Measurements from ENCODE around the gene ATP5MG. TPM values are rescaled to one million over a fixed set of nuclear protein-coding genes. Genes with fewer than 3 reads are reported as not detected.

Gene ATP5MG, protein sequence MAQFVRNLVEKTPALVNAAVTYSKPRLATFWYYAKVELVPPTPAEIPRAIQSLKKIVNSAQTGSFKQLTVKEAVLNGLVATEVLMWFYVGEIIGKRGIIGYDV
- total RNA-seq: 100 to 1,000 TPM; 214 to 283 TPM
- polyA plus RNA-seq (2013, experiment 1 of 2): 189 TPM
- 171 TPM for polyA plus RNA-seq (2013, experiment 2 of 2)
- long read RNA-seq, experiment 1, transcript ATP5MG-203 (2 exons, 1,582 nt): minor isoform, 6 of 203 reads
- long read RNA-seq, experiment 1, transcript ATP5MG-201 (3 exons, 1,577 nt): major isoform, 191 of 203 reads
- long read RNA-seq, experiment 1, partial matches to known transcripts: 1 of 203 reads
- long read RNA-seq, experiment 1, other reads (novel, unspliced or antisense): 1 of 203 reads
- long read RNA-seq, experiment 2, transcript ATP5MG-201 (3 exons, 1,577 nt): major isoform, 221 of 223 reads
- long read RNA-seq, experiment 2, partial matches to known transcripts: 0 of 223 reads
- long read RNA-seq, experiment 2, other reads (novel, unspliced or antisense): 0 of 223 reads
- long read RNA-seq, experiment 3, transcript ATP5MG-201 (3 exons, 1,577 nt): major isoform, 123 of 124 reads
- long read RNA-seq, experiment 3, partial matches to known transcripts: 0 of 124 reads
- long read RNA-seq, experiment 3, other reads (novel, unspliced or antisense): 0 of 124 reads
- long read RNA-seq, experiment 4, transcript ATP5MG-201 (3 exons, 1,577 nt): major isoform, 60 of 61 reads
- long read RNA-seq, experiment 4, partial matches to known transcripts: 0 of 61 reads
- long read RNA-seq, experiment 4, other reads (novel, unspliced or antisense): 0 of 61 reads

DNA sequence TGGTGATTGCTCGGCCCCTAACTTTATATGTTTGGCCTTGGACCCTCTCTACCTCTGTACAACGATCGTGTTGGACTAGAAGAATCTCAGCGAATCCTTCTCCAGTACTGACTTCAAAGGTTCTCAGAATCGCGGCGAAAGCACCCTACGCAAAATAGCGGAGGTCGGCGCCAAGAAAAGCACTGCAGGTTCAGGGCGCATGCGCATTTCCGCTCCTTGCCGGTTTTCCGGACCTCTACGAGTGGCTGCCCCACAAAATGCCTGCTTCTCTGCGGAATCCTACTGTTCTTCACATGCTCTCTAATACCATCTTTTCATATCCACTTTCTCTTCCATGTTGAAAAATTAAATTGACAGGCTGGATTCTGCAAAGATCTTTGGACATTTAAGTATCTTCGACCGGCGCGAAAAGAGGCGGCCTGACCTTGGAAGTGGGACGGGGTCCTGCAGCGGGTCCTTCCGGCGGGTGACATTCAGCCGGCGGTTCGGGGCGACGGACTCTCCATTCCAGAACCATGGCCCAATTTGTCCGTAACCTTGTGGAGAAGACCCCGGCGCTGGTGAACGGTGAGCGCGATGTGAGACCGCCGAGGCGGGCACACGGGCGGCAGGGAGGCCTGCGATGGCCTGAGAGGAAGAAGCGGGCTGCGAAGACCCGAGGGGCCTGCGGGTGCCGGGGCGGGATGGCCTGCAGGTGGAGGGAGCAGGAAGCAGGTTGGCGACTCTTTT is at the start of gene ATP5MG:
ATP5MG (plus strand) TSS at position 456 of the 729 bp plus-strand sequence; CDS start at position 516, 60 bp downstream.
- peak within 1 kb of the TSS; percentile 88 for H3K9ac ChIP-seq (ENCODE audit: extremely low read depth, low read length, poor library complexity, severe bottlenecking)
- Mint-ChIP-seq H3K4me1 (peaks cover 22% of the 10 kb centered on the region), H3K27me3 (ENCODE audit: insufficient read depth) (no peaks in the 10 kb centered on the region), H3K36me3 (ENCODE audit: low read depth) (peaks cover 8% of the 10 kb centered on the region), H3K9me3 (no peaks in the 10 kb centered on the region), H3K27ac (peak within 1 kb of the TSS; percentile 99), H3K4me3 (peak within 1 kb of the TSS; percentile 91)
- peak within 1 kb of the TSS; percentile 96 for H3K27ac ChIP-seq (ENCODE audit: low read depth, low read length)
- H3K4me3 ChIP-seq (ENCODE audit: low read length): peak within 1 kb of the TSS; percentile 100
- TF ChIP-seq, protein P1, sequence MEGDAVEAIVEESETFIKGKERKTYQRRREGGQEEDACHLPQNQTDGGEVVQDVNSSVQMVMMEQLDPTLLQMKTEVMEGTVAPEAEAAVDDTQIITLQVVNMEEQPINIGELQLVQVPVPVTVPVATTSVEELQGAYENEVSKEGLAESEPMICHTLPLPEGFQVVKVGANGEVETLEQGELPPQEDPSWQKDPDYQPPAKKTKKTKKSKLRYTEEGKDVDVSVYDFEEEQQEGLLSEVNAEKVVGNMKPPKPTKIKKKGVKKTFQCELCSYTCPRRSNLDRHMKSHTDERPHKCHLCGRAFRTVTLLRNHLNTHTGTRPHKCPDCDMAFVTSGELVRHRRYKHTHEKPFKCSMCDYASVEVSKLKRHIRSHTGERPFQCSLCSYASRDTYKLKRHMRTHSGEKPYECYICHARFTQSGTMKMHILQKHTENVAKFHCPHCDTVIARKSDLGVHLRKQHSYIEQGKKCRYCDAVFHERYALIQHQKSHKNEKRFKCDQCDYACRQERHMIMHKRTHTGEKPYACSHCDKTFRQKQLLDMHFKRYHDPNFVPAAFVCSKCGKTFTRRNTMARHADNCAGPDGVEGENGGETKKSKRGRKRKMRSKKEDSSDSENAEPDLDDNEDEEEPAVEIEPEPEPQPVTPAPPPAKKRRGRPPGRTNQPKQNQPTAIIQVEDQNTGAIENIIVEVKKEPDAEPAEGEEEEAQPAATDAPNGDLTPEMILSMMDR (conservative IDR thresholded peaks at IDR 0.05): peak; percentile 57
- H3K36me3 ChIP-seq (ENCODE audit: control insufficient read depth, insufficient read depth, low read length): peaks cover 34% of the 10 kb centered on the region
- H3K9me3 ChIP-seq (ENCODE audit: control insufficient read depth, low read length): no peaks in the 10 kb centered on the region
- no peaks in the 10 kb centered on the region for H3K4me1 ChIP-seq (ENCODE audit: control insufficient read depth, insufficient read depth, low read length)
- peak; percentile 95 for DNase-seq
- 0% methylated on average over 21 to 51 of the region's 51 CpGs for WGBS, 2 experiments (ENCODE audit: insufficient coverage in 1 of 2, insufficient read length in 1 of 2)
- no peaks in the 10 kb centered on the region for H3K27me3 ChIP-seq (ENCODE audit: control insufficient read depth, insufficient read depth, low read length, poor library complexity, severe bottlenecking)

GRCh38 chr11:118353084-118353710 is 48.2 kb upstream of the ATP5MG start:
- Mint-ChIP-seq H3K27ac (no peak overlapping the region), H3K4me3 (no peak overlapping the region), H3K27me3 (ENCODE audit: insufficient read depth) (peaks cover 52% of the 10 kb centered on the region), H3K9me3 (no peaks in the 10 kb centered on the region), H3K4me1 (no peaks in the 10 kb centered on the region), H3K36me3 (ENCODE audit: low read depth) (no peaks in the 10 kb centered on the region)
- Histone ChIP-seq H3K27me3 (ENCODE audit: control insufficient read depth, insufficient read depth, low read length, poor library complexity, severe bottlenecking) (peaks cover 57% of the 10 kb centered on the region), H3K4me3 (ENCODE audit: low read length) (no peak overlapping the region), H3K9me3 (ENCODE audit: control insufficient read depth, low read length) (no peaks in the 10 kb centered on the region), H3K27ac (ENCODE audit: low read depth, low read length) (no peak overlapping the region), H3K36me3 (ENCODE audit: control insufficient read depth, insufficient read depth, low read length) (no peaks in the 10 kb centered on the region), H3K9ac (ENCODE audit: extremely low read depth, low read length, poor library complexity, severe bottlenecking) (no peak overlapping the region), H3K4me1 (ENCODE audit: control insufficient read depth, insufficient read depth, low read length) (no peaks in the 10 kb centered on the region)
- 0 to 19% methylated on average over 1 to 5 of the region's 6 CpGs for WGBS, 2 experiments (ENCODE audit: insufficient coverage in 1 of 2, insufficient read length in 1 of 2)
- TF ChIP-seq, protein P1 (conservative IDR thresholded peaks at IDR 0.05): peak; percentile 77
- no peak for DNase-seq

DNA sequence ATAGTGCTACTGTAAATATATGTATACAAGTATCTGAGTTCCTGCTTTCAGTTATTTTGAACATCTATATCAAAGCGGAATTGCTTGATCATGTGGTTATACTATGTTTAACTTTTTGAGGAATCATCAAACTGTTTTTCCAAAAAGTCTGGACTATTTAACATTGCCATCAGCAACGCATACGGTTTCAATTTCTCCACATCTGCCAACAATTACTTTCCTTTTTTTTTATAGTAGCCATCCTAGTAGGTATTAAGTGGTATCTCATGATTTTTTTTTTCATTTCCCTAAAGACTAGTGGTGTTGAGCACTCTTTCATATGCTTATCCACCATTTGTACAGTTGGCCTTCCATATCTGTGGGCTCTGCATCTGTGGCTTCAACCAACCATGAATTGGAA is 43.3 kb upstream of the ATP5MG start:
- TF ChIP-seq, protein P1 (conservative IDR thresholded peaks at IDR 0.05): no peak
- H3K27me3 ChIP-seq (ENCODE audit: control insufficient read depth, insufficient read depth, low read length, poor library complexity, severe bottlenecking): peaks cover 36% of the 10 kb centered on the region

More for the DNA sequence above, 43.3 kb upstream of the ATP5MG start:
- Mint-ChIP-seq H3K4me3 (no peak overlapping the region), H3K36me3 (ENCODE audit: low read depth) (no peaks in the 10 kb centered on the region), H3K27ac (no peak overlapping the region), H3K4me1 (peaks cover 6% of the 10 kb centered on the region), H3K9me3 (peaks cover 3% of the 10 kb centered on the region), H3K27me3 (ENCODE audit: insufficient read depth) (peaks cover 26% of the 10 kb centered on the region)
- Histone ChIP-seq H3K9ac (ENCODE audit: extremely low read depth, low read length, poor library complexity, severe bottlenecking) (no peak overlapping the region), H3K4me3 (ENCODE audit: low read length) (no peak overlapping the region), H3K36me3 (ENCODE audit: control insufficient read depth, insufficient read depth, low read length) (no peaks in the 10 kb centered on the region), H3K27ac (ENCODE audit: low read depth, low read length) (no peak overlapping the region), H3K9me3 (ENCODE audit: control insufficient read depth, low read length) (no peaks in the 10 kb centered on the region), H3K4me1 (ENCODE audit: control insufficient read depth, insufficient read depth, low read length) (no peaks in the 10 kb centered on the region)
- no peak for DNase-seq
- 65% methylated on average over 3 of the region's 3 CpGs; no CpG with 5 or more reads in 1 of the 2 experiments for WGBS, 2 experiments (ENCODE audit: insufficient coverage in 1 of 2, insufficient read length in 1 of 2)
